Endothelial cell of umbilical vein (primary cell): ENCODE measurements around the gene APEH. TPM values are rescaled to one million over a fixed set of nuclear protein-coding genes. Genes with fewer than 3 reads are reported as not detected.

ENCODE experiments used
- BruUV-seq: library from RNA; stranded (reverse); fragments of 400-500 nt; replicated peaks from 2 replicates; lab custom pipeline; 2021; lab: Mats Ljungman, UMichigan
- CTCF ChIA-PET: fragments of 300-600, 350-600 bp; sonication (Branson Sonifier 250); formaldehyde crosslinking; loops from one replicate; lab custom pipeline; 2021; ENCODE audit warnings: antibody characterized with exemption, inconsistent platforms; lab: Charles Lee
- POLR2A ChIA-PET: fragments of 300-600, 350-600 bp; sonication (Branson Sonifier 250); formaldehyde crosslinking; loops from one replicate; lab custom pipeline; 2021; ENCODE audit warnings: antibody characterized with exemption, inconsistent platforms; lab: Charles Lee
- DNase-seq: peaks from one replicate; pipeline ENCODE4 v3.0.0-alpha.2; 2011; ENCODE audit warnings: low read depth, low spot score
- FAIRE-seq: peaks from 2 replicates; lab custom pipeline; 2011; peaks lifted over from hg19 to GRCh38; lab: Jason Lieb, UNC
- H2AFZ ChIP-seq: 2 replicates; pipeline ENCODE4 v1.6.0; 2012; ENCODE audit warnings: low read depth, low read length, control low read depth, inconsistent platforms
- H3K27ac ChIP-seq: 2 replicates; pipeline ENCODE4 v1.5.1; 2011; ENCODE audit warnings: low read depth, mild to moderate bottlenecking, control low read depth, low read length, moderate library complexity; ENCODE audit not compliant: insufficient read depth
- H3K27me3 ChIP-seq, 2 experiments: 2 replicates each; pipeline versions ENCODE4 v1.6.0 to v1.6.1; 2011; ENCODE audit warnings: low read length in 2 of 2, mixed read lengths in 1 of 2; ENCODE audit not compliant: control insufficient read depth in 2 of 2, insufficient read depth in 2 of 2
- H3K36me3 ChIP-seq, 2 experiments: 2 replicates in 1 of 2; 3 replicates in 1 of 2; pipeline ENCODE4 v1.5.1; 2011; ENCODE audit warnings: low read length in 2 of 2, mild to moderate bottlenecking in 1 of 2, moderate library complexity in 1 of 2; ENCODE audit not compliant: control insufficient read depth in 2 of 2, insufficient read depth in 2 of 2; ENCODE audit errors: extremely low read depth in 1 of 2
- H3K4me1 ChIP-seq: 3 replicates; pipeline ENCODE4 v1.5.1; 2011; ENCODE audit warnings: mild to moderate bottlenecking, low read length; ENCODE audit not compliant: control insufficient read depth, insufficient read depth; ENCODE audit errors: extremely low read depth
- H3K4me2 ChIP-seq: 2 replicates; pipeline ENCODE4 v1.6.1; 2011; ENCODE audit warnings: low read length, control low read depth, mixed read lengths; ENCODE audit not compliant: insufficient read depth
- H3K4me3 ChIP-seq, 3 experiments: fragments of 200-600 bp in 1 of 3; sonication (generic), shearing (Covaris generic) in 1 of 3; replicated peaks in 1 of 3; 2 replicates each; pipeline ENCODE4 v1.5.1; 2011 to 2016; ENCODE audit warnings: control low read depth in 3 of 3, low read length in 3 of 3, mild to moderate bottlenecking in 2 of 3, inconsistent platforms in 1 of 3, low read depth in 1 of 3, moderate library complexity in 1 of 3; ENCODE audit not compliant: insufficient read depth in 1 of 3
- H3K79me2 ChIP-seq: 2 replicates; pipeline ENCODE4 v1.6.0; 2012; ENCODE audit warnings: low read length, inconsistent platforms; ENCODE audit not compliant: control insufficient read depth, insufficient read depth
- H3K9ac ChIP-seq: replicated peaks from 2 replicates; pipeline ENCODE3; 2011; ENCODE audit warnings: low read length, control low read depth; ENCODE audit not compliant: insufficient read depth; ENCODE audit errors: extremely low read depth
- H3K9me1 ChIP-seq: replicated peaks from 3 replicates; pipeline ENCODE4 v1.6.0; 2011; ENCODE audit warnings: mild to moderate bottlenecking, low read length; ENCODE audit not compliant: control insufficient read depth, insufficient read depth; ENCODE audit errors: extremely low read depth
- H3K9me3 ChIP-seq: replicated peaks from 2 replicates; pipeline ENCODE4 v1.5.1; 2012; ENCODE audit warnings: low read length, inconsistent platforms; ENCODE audit not compliant: control insufficient read depth, insufficient read depth
- H4K20me1 ChIP-seq: replicated peaks from 2 replicates; pipeline ENCODE3; 2011; ENCODE audit warnings: mild to moderate bottlenecking, low read length; ENCODE audit not compliant: control insufficient read depth, insufficient read depth; ENCODE audit errors: extremely low read depth
- EZH2 ChIP-seq: IDR thresholded peaks from 2 replicates; pipeline ENCODE4 v1.6.1; 2012; ENCODE audit warnings: borderline replicate concordance, low read depth, mild to moderate bottlenecking, moderate library complexity, low read length, inconsistent platforms; ENCODE audit not compliant: severe bottlenecking
- FOS ChIP-seq: IDR thresholded peaks from 2 replicates; pipeline ENCODE4 v1.6.1; 2011; ENCODE audit warnings: mild to moderate bottlenecking, low read length, moderate library complexity, borderline replicate concordance; ENCODE audit not compliant: insufficient read depth
- GATA2 ChIP-seq: IDR thresholded peaks from 2 replicates; pipeline ENCODE4 v1.7.0; 2011; ENCODE audit warnings: low read depth, mild to moderate bottlenecking, moderate library complexity, mixed read lengths, low read length; ENCODE audit not compliant: insufficient read length, insufficient read depth
- JUN ChIP-seq: IDR thresholded peaks from 2 replicates; pipeline ENCODE4 v1.6.1; 2011; ENCODE audit warnings: borderline replicate concordance, low read depth; ENCODE audit not compliant: insufficient read length, insufficient read depth
- MYC ChIP-seq: IDR thresholded peaks from one replicate; pipeline ENCODE4 v1.6.1; 2011; ENCODE audit warnings: mild to moderate bottlenecking, low read depth, low read length
- POLR2A ChIP-seq: IDR thresholded peaks from 2 replicates; pipeline ENCODE4 v1.6.1; 2012; ENCODE audit warnings: low read depth, mild to moderate bottlenecking, control low read depth, low read length
- POLR2AphosphoS5 ChIP-seq: IDR thresholded peaks from 2 replicates; pipeline ENCODE4 v1.6.1; 2012; ENCODE audit warnings: low read depth, mild to moderate bottlenecking, control low read depth, low read length, moderate library complexity; ENCODE audit not compliant: insufficient read depth
- dilution Hi-C: fragments of 300-500 bp; cut with MboI; formaldehyde crosslinking; loops from one replicate; pipeline ENCODE4 v1.15.0; 2019; ENCODE audit warnings: low sequenced_read_pairs; ENCODE audit not compliant: extremely low pct_ligation_motif_present
- intact Hi-C: fragments of 100-400 bp; cut with micrococcal nuclease; formaldehyde crosslinking; loops from one replicate; pipeline ENCODE4 v1.10.0; 2022
- polyA plus RNA-seq, 4 experiments: library from polyadenylated mRNA; depleted of rRNA in 3 of 4; stranded (reverse) in 3 of 4; unstranded in 1 of 4; fragments of >200 nt; gene quantifications; 2 replicates each; pipeline versions ENCODE4 v1.2.1 to v1.2.3, GENCODE V29; 2011 to 2012; ENCODE audit warnings: missing spikeins in 1 of 4
- total RNA-seq: library from RNA; stranded (reverse); gene quantifications from 2 replicates; pipeline ENCODE4 v1.2.3, GENCODE V29; 2021
- TF ChIP-seq, protein P1 (sequence below): IDR thresholded peaks from 2 replicates; pipeline ENCODE4 v1.6.1; 2011; ENCODE audit not compliant: insufficient read depth, insufficient read length
- TF ChIP-seq, protein P2 (sequence below), 2 donors: IDR thresholded peaks; 1 replicate in 1 of 2; 2 replicates in 1 of 2; pipeline ENCODE4 v1.5.1; 2011; ENCODE audit warnings: low read length in 2 of 2, mild to moderate bottlenecking in 2 of 2, moderate library complexity in 2 of 2, control low read depth in 1 of 2, inconsistent platforms in 1 of 2, low read depth in 1 of 2; ENCODE audit not compliant: insufficient read depth in 1 of 2; ENCODE audit errors: extremely low read depth in 1 of 2

APEH gene
- total and polyA plus RNA-seq, 2 donors (not counting 3 experiments of a cell fraction or from before 2014, with no cell fraction given) = 68.2 to 74.3 TPM

DNA sequence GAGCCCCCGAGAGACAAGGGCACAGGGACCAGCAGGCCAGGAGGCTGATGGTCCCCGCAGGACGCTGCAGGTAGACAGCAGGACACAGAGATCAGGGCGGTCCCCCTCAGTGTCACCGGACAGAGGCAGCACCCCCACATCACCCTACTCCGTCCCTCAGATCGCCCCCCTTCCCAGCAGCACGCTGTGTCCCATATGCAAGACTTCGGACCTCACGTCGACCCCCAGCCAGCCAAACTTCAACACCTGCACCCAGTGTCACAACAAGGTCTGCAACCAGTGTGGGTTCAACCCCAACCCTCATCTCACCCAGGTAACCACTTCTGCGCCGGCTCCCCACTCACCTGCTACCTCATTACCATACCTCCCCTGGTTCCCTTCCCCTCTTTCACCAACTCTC, 49.1 kb upstream of the APEH start:
- TF ChIP-seq GATA2 (no peak), FOS (no peak), JUN (no peak), EZH2 (no peak), POLR2AphosphoS5 (no peak), MYC (no peak), POLR2A (no peak)
- TF ChIP-seq, protein P1, sequence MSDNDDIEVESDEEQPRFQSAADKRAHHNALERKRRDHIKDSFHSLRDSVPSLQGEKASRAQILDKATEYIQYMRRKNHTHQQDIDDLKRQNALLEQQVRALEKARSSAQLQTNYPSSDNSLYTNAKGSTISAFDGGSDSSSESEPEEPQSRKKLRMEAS = no peak
- TF ChIP-seq, protein P2, sequence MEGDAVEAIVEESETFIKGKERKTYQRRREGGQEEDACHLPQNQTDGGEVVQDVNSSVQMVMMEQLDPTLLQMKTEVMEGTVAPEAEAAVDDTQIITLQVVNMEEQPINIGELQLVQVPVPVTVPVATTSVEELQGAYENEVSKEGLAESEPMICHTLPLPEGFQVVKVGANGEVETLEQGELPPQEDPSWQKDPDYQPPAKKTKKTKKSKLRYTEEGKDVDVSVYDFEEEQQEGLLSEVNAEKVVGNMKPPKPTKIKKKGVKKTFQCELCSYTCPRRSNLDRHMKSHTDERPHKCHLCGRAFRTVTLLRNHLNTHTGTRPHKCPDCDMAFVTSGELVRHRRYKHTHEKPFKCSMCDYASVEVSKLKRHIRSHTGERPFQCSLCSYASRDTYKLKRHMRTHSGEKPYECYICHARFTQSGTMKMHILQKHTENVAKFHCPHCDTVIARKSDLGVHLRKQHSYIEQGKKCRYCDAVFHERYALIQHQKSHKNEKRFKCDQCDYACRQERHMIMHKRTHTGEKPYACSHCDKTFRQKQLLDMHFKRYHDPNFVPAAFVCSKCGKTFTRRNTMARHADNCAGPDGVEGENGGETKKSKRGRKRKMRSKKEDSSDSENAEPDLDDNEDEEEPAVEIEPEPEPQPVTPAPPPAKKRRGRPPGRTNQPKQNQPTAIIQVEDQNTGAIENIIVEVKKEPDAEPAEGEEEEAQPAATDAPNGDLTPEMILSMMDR (IDR thresholded peaks at IDR 0.05; ENCODE audit: extremely low read depth in 1 of 2, insufficient read depth in 1 of 2, low read depth in 1 of 2, low read length in 2 of 2) = no peak
- H3K4me1 ChIP-seq = no peaks in the 10 kb centered on the region
- FAIRE-seq = no peak
- no peak for DNase-seq
- H2AFZ ChIP-seq = no peak overlapping the region
- H3K9me1 ChIP-seq = no peaks in the 10 kb centered on the region
- intact Hi-C loops = no loop called here
- no peaks in the 10 kb centered on the region for H3K36me3 ChIP-seq
- H3K4me2 ChIP-seq = no peak overlapping the region
- BruUV-seq = no TSS peak
- POLR2A ChIA-PET = no interaction called here
- no peak overlapping the region for H3K4me3 ChIP-seq
- dilution Hi-C loops = no loop called here
- H3K27ac ChIP-seq = no peak overlapping the region
- H4K20me1 ChIP-seq = no peaks in the 10 kb centered on the region
- H3K27me3 ChIP-seq = peaks cover 7 to 9% of the 10 kb centered on the region in 2 experiments
- no peaks in the 10 kb centered on the region for H3K79me2 ChIP-seq
- H3K9ac ChIP-seq = no peak overlapping the region
- CTCF ChIA-PET = no interaction called here
- no peaks in the 10 kb centered on the region for H3K9me3 ChIP-seq
